Liver (tissue), 9 donors: Measurements from ENCODE around the gene HDLBP. TPM values are rescaled to one million over a fixed set of nuclear protein-coding genes. Genes with fewer than 3 reads are reported as not detected.

ENCODE experiments used
- DNase-seq: peaks from one replicate; pipeline ENCODE4 v3.0.0-alpha.2; 2017; ENCODE audit warnings: low spot score
- H3K27ac ChIP-seq, 2 donors: one replicate each; pipeline ENCODE4 v1.7.0; 2013; ENCODE audit warnings: inconsistent platforms in 2 of 2, low read length in 2 of 2, control low read depth in 1 of 2, low read depth in 1 of 2, mild to moderate bottlenecking in 1 of 2
- H3K27me3 ChIP-seq, 4 donors: one replicate each; pipeline versions ENCODE4 v1.6.1 to v1.7.0; 2013; ENCODE audit warnings: low read length in 3 of 4, inconsistent platforms in 1 of 4, mild to moderate bottlenecking in 1 of 4, moderate library complexity in 1 of 4; ENCODE audit not compliant: control insufficient read depth in 4 of 4, insufficient read depth in 4 of 4
- H3K36me3 ChIP-seq, 4 donors: one replicate each; pipeline versions ENCODE4 v1.6.1 to v1.7.0; 2013; ENCODE audit warnings: low read length in 3 of 4, mild to moderate bottlenecking in 3 of 4, low read depth in 1 of 4, moderate library complexity in 1 of 4; ENCODE audit not compliant: control insufficient read depth in 4 of 4, insufficient read depth in 3 of 4
- H3K4me1 ChIP-seq, 4 donors: one replicate each; pipeline versions ENCODE4 v1.6.1 to v1.7.0; 2013; ENCODE audit warnings: low read length in 3 of 4, mild to moderate bottlenecking in 3 of 4, moderate library complexity in 1 of 4; ENCODE audit not compliant: control insufficient read depth in 4 of 4, insufficient read depth in 4 of 4
- H3K4me3 ChIP-seq, 3 donors: one replicate each; pipeline versions ENCODE4 v1.6.1 to v1.7.0; 2013; ENCODE audit warnings: low read length in 3 of 3, control low read depth in 1 of 3, low read depth in 1 of 3, mild to moderate bottlenecking in 1 of 3
- H3K9ac ChIP-seq, 2 donors: one replicate each; pipeline ENCODE4 v1.7.0; 2013; ENCODE audit warnings: low read length in 2 of 2, mild to moderate bottlenecking in 2 of 2, moderate library complexity in 2 of 2, control low read depth in 1 of 2, low read depth in 1 of 2
- H3K9me3 ChIP-seq, 4 donors: one replicate each; pipeline versions ENCODE4 v1.6.1 to v1.7.0; 2013; ENCODE audit warnings: low read length in 3 of 4; ENCODE audit not compliant: control insufficient read depth in 4 of 4
- EGR1 ChIP-seq, 2 donors: IDR thresholded peaks; 2 replicates each; pipeline ENCODE4 v1.6.1; 2016 to 2018; ENCODE audit warnings: antibody characterized with exemption in 2 of 2, low read depth in 2 of 2
- FOXA1 ChIP-seq: IDR thresholded peaks from 2 replicates; pipeline ENCODE4 v1.6.1; 2016; ENCODE audit warnings: antibody characterized with exemption
- FOXA2 ChIP-seq: IDR thresholded peaks from 2 replicates; pipeline ENCODE4 v1.6.1; 2016; ENCODE audit warnings: antibody characterized with exemption
- GABPA ChIP-seq, 2 donors: IDR thresholded peaks in 1 of 2; conservative IDR thresholded peaks in 1 of 2; 2 replicates each; pipeline ENCODE4 v1.6.1; 2016; ENCODE audit warnings: antibody characterized with exemption in 2 of 2, mild to moderate bottlenecking in 1 of 2, moderate library complexity in 1 of 2
- HNF4A ChIP-seq, 2 donors: conservative IDR thresholded peaks; 2 replicates each; pipeline ENCODE4 v1.6.1; 2016; ENCODE audit warnings: antibody characterized with exemption in 2 of 2, mild to moderate bottlenecking in 2 of 2
- HNF4G ChIP-seq: IDR thresholded peaks from 2 replicates; pipeline ENCODE4 v1.6.1; 2016; ENCODE audit warnings: antibody characterized with exemption
- NR2F2 ChIP-seq: IDR thresholded peaks from 2 replicates; pipeline ENCODE4 v1.6.1; 2016; ENCODE audit warnings: antibody characterized with exemption
- RAD21 ChIP-seq, 2 donors: IDR thresholded peaks; 2 replicates each; pipeline ENCODE4 v1.6.1; 2016; ENCODE audit warnings: antibody characterized with exemption in 2 of 2, mild to moderate bottlenecking in 2 of 2
- RXRA ChIP-seq, 2 donors: IDR thresholded peaks; 2 replicates each; pipeline ENCODE4 v1.6.1; 2017 to 2018; ENCODE audit warnings: antibody characterized with exemption in 2 of 2, mild to moderate bottlenecking in 1 of 2
- SP1 ChIP-seq: IDR thresholded peaks from 2 replicates; pipeline ENCODE4 v1.6.1; 2018; ENCODE audit warnings: antibody characterized with exemption, mild to moderate bottlenecking
- TAF1 ChIP-seq: conservative IDR thresholded peaks from 2 replicates; pipeline ENCODE4 v1.6.1; 2016; ENCODE audit warnings: antibody characterized with exemption, mild to moderate bottlenecking
- WGBS: extraction: QIAGEN DNeasy Blood & Tissue Kit; methylation state at CpG from one replicate; pipeline ENCODE4 v1.1.7; 2013; 5-methylcytosine and 5-hydroxymethylcytosine counted together
- polyA plus RNA-seq, 2 donors: library from polyadenylated mRNA; stranded (reverse) in 1 of 2; unstranded in 1 of 2; fragments of 200-250 nt in 1 of 2; fragments of >200 nt in 1 of 2; fragmentation: Nextera tagmentation in 1 of 2; extraction: Ambion mirVana in 1 of 2; gene quantifications; one replicate each; pipeline versions ENCODE4 v1.2.1 to v1.2.3, GENCODE V29; 2013 to 2015
- total RNA-seq, 2 donors: library from RNA; depleted of rRNA; stranded (reverse); fragments of >200 nt; gene quantifications; one replicate each; pipeline ENCODE4 v1.2.3, GENCODE V29; 2014
- TF ChIP-seq, protein P1 (sequence below): IDR thresholded peaks from 2 replicates; pipeline ENCODE4 v1.6.1; 2016; ENCODE audit warnings: antibody characterized with exemption, mild to moderate bottlenecking
- TF ChIP-seq, protein P2 (sequence below): IDR thresholded peaks from 2 replicates; pipeline ENCODE4 v1.6.1; 2016; ENCODE audit warnings: antibody characterized with exemption
- TF ChIP-seq, protein P3 (sequence below): IDR thresholded peaks from 2 replicates; pipeline ENCODE4 v1.6.1; 2016; ENCODE audit warnings: antibody characterized with exemption
- TF ChIP-seq, protein P4 (sequence below): IDR thresholded peaks from 2 replicates; pipeline ENCODE4 v1.6.1; 2016; ENCODE audit warnings: antibody characterized with exemption
- donor health status: healthy.
- donor health status: healthy.
- donor health status: healthy.
- donor health status: healthy.
- donor health status: healthy.

Gene HDLBP
- total and polyA plus RNA-seq, 4 donors, result 219 to 580 (median 258) TPM

DNA sequence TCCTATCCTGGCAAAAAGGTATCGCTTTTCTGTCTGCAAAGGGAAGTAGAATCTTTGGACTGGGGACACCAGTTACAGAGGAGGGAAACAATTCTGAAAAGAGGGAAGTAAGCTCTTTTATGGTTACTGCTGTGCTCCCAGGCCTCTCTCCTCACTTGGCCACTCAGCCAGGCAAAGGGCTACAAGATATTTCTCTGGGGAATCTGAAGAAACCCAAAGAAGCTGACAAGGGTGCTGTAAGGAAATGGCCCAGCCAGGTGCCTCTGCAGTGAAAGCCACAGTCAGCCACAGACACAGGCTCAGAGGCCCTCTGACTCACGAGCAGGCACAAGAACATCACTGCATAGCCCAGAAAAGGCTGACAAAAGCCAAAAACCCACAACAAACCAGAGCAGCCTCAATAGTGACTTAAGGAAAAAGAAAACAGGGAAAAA is 5.8 kb downstream of the HDLBP start:
- no peaks in the 10 kb centered on the region for H3K9me3 ChIP-seq
- peak overlapping the region in 1 of 2 donors; percentile 12 for H3K27ac ChIP-seq
- no peak overlapping the region for H3K4me3 ChIP-seq
- DNase-seq, result no peak
- no peaks in the 10 kb centered on the region for H3K27me3 ChIP-seq
- H3K9ac ChIP-seq, result no peak overlapping the region
- no peak for TF ChIP-seq GABPA (IDR thresholded peaks at IDR 0.05 in 1 of 2, conservative IDR thresholded peaks at IDR 0.05 in 1 of 2)
- H3K36me3 ChIP-seq, result no peaks in the 10 kb centered on the region
- peaks cover 9 to 57% (median 40%) of the 10 kb centered on the region in 4 donors for H3K4me1 ChIP-seq
- 62% methylated on average over 2 of the region's 2 CpGs for WGBS

DNA sequence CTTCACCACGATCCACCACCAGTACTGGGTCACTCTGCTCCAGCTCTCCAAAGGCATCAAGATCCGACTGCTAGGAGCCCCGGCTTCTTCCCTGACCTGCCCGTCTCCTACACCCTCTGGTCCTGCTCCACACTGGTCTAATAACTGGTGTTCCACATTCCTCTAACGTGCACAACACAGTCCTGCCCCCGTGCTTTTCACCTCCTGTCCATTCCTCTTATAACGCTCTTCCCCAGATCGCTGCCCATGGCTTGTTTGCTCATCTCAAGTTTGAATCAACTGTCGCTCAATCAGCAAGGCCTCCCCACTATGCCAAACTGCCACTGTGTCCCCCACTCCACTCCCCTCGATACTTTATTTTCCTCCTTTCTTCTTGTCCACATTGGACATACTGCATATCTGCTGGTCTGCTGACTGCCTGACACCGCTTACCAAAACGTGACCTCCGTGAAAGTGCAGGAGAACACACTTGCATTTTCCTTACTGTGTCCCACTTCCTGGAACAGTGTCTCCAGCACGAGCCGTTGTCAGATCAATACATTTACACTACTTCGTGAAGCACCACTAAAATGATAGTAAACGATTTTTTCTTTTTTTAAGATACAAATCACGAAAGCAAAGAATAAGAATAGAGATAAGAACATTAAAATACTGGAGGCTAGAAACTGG is 6.5 kb downstream of the HDLBP start:
- DNase-seq, result no peak
- Histone ChIP-seq H3K4me3 (no peak overlapping the region), H3K9me3 (no peaks in the 10 kb centered on the region), H3K27ac (no peak overlapping the region), H3K9ac (no peak overlapping the region), H3K27me3 (no peaks in the 10 kb centered on the region), H3K36me3 (no peaks in the 10 kb centered on the region), H3K4me1 (peaks cover 9 to 51% (median 40%) of the 10 kb centered on the region in 4 donors)
- WGBS, result 71% methylated on average over 18 of the region's 18 CpGs
- TF ChIP-seq, protein P1, sequence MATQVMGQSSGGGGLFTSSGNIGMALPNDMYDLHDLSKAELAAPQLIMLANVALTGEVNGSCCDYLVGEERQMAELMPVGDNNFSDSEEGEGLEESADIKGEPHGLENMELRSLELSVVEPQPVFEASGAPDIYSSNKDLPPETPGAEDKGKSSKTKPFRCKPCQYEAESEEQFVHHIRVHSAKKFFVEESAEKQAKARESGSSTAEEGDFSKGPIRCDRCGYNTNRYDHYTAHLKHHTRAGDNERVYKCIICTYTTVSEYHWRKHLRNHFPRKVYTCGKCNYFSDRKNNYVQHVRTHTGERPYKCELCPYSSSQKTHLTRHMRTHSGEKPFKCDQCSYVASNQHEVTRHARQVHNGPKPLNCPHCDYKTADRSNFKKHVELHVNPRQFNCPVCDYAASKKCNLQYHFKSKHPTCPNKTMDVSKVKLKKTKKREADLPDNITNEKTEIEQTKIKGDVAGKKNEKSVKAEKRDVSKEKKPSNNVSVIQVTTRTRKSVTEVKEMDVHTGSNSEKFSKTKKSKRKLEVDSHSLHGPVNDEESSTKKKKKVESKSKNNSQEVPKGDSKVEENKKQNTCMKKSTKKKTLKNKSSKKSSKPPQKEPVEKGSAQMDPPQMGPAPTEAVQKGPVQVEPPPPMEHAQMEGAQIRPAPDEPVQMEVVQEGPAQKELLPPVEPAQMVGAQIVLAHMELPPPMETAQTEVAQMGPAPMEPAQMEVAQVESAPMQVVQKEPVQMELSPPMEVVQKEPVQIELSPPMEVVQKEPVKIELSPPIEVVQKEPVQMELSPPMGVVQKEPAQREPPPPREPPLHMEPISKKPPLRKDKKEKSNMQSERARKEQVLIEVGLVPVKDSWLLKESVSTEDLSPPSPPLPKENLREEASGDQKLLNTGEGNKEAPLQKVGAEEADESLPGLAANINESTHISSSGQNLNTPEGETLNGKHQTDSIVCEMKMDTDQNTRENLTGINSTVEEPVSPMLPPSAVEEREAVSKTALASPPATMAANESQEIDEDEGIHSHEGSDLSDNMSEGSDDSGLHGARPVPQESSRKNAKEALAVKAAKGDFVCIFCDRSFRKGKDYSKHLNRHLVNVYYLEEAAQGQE, result no peak
- TF ChIP-seq RXRA (IDR thresholded peaks at IDR 0.05) (no peak), EGR1 (IDR thresholded peaks at IDR 0.05; ENCODE audit: low read depth in 2 of 2) (no peak), FOXA2 (no peak), SP1 (no peak), GABPA (IDR thresholded peaks at IDR 0.05 in 1 of 2, conservative IDR thresholded peaks at IDR 0.05 in 1 of 2) (no peak), HNF4G (no peak), HNF4A (conservative IDR thresholded peaks at IDR 0.05) (no peak)
- TF ChIP-seq, protein P2, sequence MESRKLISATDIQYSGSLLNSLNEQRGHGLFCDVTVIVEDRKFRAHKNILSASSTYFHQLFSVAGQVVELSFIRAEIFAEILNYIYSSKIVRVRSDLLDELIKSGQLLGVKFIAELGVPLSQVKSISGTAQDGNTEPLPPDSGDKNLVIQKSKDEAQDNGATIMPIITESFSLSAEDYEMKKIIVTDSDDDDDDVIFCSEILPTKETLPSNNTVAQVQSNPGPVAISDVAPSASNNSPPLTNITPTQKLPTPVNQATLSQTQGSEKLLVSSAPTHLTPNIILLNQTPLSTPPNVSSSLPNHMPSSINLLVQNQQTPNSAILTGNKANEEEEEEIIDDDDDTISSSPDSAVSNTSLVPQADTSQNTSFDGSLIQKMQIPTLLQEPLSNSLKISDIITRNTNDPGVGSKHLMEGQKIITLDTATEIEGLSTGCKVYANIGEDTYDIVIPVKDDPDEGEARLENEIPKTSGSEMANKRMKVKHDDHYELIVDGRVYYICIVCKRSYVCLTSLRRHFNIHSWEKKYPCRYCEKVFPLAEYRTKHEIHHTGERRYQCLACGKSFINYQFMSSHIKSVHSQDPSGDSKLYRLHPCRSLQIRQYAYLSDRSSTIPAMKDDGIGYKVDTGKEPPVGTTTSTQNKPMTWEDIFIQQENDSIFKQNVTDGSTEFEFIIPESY, result no peak

DNA sequence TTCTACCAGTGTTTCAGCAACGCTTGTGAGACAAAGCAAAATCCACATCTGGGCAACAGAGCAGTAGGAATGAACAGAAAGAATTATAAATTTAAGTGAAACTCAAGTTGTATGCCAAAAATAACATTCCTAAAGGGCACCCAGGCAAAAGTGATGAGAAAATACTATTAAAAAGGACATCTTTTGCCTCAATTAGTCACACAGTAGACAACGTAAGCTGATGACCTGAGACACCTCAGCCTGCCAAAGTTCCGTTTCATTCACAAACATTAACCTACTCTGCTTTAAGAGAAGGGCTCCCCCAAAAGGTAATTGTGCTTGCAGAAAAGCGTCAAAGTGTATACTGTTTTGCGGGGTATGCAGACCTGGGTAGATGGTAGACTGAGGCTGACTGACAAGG is 7.2 kb downstream of the HDLBP start:
- Histone ChIP-seq H3K9me3 (no peaks in the 10 kb centered on the region), H3K4me3 (no peak overlapping the region), H3K27me3 (no peaks in the 10 kb centered on the region), H3K4me1 (peaks cover 3 to 51% (median 38%) of the 10 kb centered on the region in 4 donors), H3K9ac (no peak overlapping the region), H3K27ac (no peak overlapping the region), H3K36me3 (no peaks in the 10 kb centered on the region)
- 70% methylated on average over 5 of the region's 5 CpGs for WGBS
- no peak for DNase-seq
- TF ChIP-seq, protein P3, sequence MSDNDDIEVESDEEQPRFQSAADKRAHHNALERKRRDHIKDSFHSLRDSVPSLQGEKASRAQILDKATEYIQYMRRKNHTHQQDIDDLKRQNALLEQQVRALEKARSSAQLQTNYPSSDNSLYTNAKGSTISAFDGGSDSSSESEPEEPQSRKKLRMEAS, result no peak
- TF ChIP-seq, protein P1, result no peak
- TF ChIP-seq HNF4G (no peak), RXRA (IDR thresholded peaks at IDR 0.05) (no peak), RAD21 (IDR thresholded peaks at IDR 0.05) (no peak), NR2F2 (no peak), TAF1 (no peak), FOXA1 (no peak), EGR1 (IDR thresholded peaks at IDR 0.05; ENCODE audit: low read depth in 2 of 2) (no peak)
- TF ChIP-seq, protein P4, sequence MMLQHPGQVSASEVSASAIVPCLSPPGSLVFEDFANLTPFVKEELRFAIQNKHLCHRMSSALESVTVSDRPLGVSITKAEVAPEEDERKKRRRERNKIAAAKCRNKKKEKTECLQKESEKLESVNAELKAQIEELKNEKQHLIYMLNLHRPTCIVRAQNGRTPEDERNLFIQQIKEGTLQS, result no peak
- TF ChIP-seq, protein P2, result no peak
